Measurements from ENCODE around the gene RSPO1.

- TF ChIP-seq EZH2 (IDR thresholded peaks at IDR 0.05; ENCODE audit: borderline replicate concordance, low read length) (no peak), CTCF (IDR thresholded peaks at IDR 0.05; ENCODE audit: low read length) (no peak)
Measured at GRCh38 chr1:37661401-37661800, 26.7 kb upstream of the RSPO1 start.

Measured in OCI-LY1 (cell line).